ENCODE data around the gene SLC6A13. TPM values are rescaled to one million over a fixed set of nuclear protein-coding genes. Genes with fewer than 3 reads are reported as not detected.

SLC6A13 gene
- polyA plus RNA-seq, 1 donor from 2014 or later: 1.4 TPM

DNA sequence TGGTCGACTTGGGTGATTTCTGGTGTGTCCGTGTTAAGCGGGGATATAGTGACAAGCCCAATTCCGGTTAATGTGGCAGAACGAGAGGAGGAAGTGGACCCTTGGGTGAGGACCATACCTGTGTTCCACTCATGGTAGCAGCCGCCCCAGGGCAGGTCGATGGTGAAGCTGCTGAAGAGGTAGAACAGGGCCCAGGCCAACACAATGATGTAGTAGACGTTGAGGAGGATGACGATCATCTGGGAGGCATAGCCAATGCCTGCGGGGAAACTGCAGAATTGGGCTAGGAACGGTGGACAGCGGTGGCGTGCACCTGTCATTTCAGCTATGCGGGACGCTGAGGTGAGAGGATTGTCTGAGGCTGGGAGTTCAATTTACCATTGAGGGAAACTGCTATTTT lies 20.1 kb downstream of the SLC6A13 start:
- H3K4me3 ChIP-seq (ENCODE audit: low read length): no peak overlapping the region
- H3K9me2 ChIP-seq (ENCODE audit: insufficient read depth, low read length): no peaks in the 10 kb centered on the region
- TF ChIP-seq RAD21 (conservative IDR thresholded peaks at IDR 0.05): no peak
- TF ChIP-seq, protein P1, sequence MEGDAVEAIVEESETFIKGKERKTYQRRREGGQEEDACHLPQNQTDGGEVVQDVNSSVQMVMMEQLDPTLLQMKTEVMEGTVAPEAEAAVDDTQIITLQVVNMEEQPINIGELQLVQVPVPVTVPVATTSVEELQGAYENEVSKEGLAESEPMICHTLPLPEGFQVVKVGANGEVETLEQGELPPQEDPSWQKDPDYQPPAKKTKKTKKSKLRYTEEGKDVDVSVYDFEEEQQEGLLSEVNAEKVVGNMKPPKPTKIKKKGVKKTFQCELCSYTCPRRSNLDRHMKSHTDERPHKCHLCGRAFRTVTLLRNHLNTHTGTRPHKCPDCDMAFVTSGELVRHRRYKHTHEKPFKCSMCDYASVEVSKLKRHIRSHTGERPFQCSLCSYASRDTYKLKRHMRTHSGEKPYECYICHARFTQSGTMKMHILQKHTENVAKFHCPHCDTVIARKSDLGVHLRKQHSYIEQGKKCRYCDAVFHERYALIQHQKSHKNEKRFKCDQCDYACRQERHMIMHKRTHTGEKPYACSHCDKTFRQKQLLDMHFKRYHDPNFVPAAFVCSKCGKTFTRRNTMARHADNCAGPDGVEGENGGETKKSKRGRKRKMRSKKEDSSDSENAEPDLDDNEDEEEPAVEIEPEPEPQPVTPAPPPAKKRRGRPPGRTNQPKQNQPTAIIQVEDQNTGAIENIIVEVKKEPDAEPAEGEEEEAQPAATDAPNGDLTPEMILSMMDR (IDR thresholded peaks at IDR 0.05; ENCODE audit: poor library complexity, severe bottlenecking): no peak
- no peak for TF ChIP-seq TAF1 (IDR thresholded peaks at IDR 0.05; ENCODE audit: low read depth)
- no peak for TF ChIP-seq EZH2 (IDR thresholded peaks at IDR 0.05; ENCODE audit: borderline replicate concordance, insufficient read depth, low read length, poor library complexity, severe bottlenecking)
- no peak for TF ChIP-seq POLR2AphosphoS5 (IDR thresholded peaks at IDR 0.05)
- TF ChIP-seq EP300 (conservative IDR thresholded peaks at IDR 0.05; ENCODE audit: poor library complexity, severe bottlenecking): no peak
- no peaks in the 10 kb centered on the region for H4K20me1 ChIP-seq (ENCODE audit: insufficient read depth)
- H3K27me3 ChIP-seq (ENCODE audit: insufficient read depth, low read depth, low read length): no peaks in the 10 kb centered on the region
- H3K27ac ChIP-seq (ENCODE audit: low read length): no peak overlapping the region
- H3F3A ChIP-seq (ENCODE audit: insufficient read depth, low read length, poor library complexity, severe bottlenecking): no peaks in the 10 kb centered on the region
- H2AFZ ChIP-seq (ENCODE audit: low read depth, low read length): no peak overlapping the region
- H3K79me2 ChIP-seq (replicated peaks; ENCODE audit: insufficient read depth, low read length): no peaks in the 10 kb centered on the region
- H3K9ac ChIP-seq (ENCODE audit: low read length): no peak overlapping the region
- no peaks in the 10 kb centered on the region for H3K9me3 ChIP-seq (ENCODE audit: low read length)
- no peaks in the 10 kb centered on the region for H3K36me3 ChIP-seq (ENCODE audit: insufficient read depth, low read length)
- no peak overlapping the region for H3K4me2 ChIP-seq (ENCODE audit: low read length)

DNA sequence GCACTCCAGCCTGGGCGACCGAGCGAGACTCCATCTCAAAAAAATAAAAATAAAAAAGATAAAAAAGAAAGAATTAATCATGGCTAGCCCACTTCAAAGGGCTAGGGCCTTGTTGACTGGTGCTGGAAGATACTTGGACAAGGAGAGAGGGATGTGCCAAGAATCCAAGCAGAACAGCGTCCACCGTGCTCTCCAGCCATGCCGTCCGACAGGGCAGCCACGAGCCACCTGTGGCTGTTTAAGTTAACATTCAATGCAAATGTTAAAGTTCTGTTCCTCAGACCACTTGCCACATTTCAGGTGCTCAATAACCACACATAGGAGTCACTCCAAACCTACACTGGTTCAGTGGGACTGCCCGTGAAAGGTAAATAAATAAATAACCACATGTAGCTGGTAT lies 21.4 kb downstream of the SLC6A13 start:
- Histone ChIP-seq H3F3A (ENCODE audit: insufficient read depth, low read length, poor library complexity, severe bottlenecking) (no peaks in the 10 kb centered on the region), H3K27me3 (ENCODE audit: insufficient read depth, low read depth, low read length) (no peaks in the 10 kb centered on the region), H3K79me2 (replicated peaks; ENCODE audit: insufficient read depth, low read length) (no peaks in the 10 kb centered on the region), H3K9me3 (ENCODE audit: low read length) (no peaks in the 10 kb centered on the region), H3K9ac (ENCODE audit: low read length) (no peak overlapping the region), H3K9me2 (ENCODE audit: insufficient read depth, low read length) (no peaks in the 10 kb centered on the region), H4K20me1 (ENCODE audit: insufficient read depth) (no peaks in the 10 kb centered on the region), H2AFZ (ENCODE audit: low read depth, low read length) (no peak overlapping the region), H3K27ac (ENCODE audit: low read length) (no peak overlapping the region), H3K36me3 (ENCODE audit: insufficient read depth, low read length) (no peaks in the 10 kb centered on the region), H3K4me3 (ENCODE audit: low read length) (no peak overlapping the region), H3K4me2 (ENCODE audit: low read length) (no peak overlapping the region)
- TF ChIP-seq, protein P2, sequence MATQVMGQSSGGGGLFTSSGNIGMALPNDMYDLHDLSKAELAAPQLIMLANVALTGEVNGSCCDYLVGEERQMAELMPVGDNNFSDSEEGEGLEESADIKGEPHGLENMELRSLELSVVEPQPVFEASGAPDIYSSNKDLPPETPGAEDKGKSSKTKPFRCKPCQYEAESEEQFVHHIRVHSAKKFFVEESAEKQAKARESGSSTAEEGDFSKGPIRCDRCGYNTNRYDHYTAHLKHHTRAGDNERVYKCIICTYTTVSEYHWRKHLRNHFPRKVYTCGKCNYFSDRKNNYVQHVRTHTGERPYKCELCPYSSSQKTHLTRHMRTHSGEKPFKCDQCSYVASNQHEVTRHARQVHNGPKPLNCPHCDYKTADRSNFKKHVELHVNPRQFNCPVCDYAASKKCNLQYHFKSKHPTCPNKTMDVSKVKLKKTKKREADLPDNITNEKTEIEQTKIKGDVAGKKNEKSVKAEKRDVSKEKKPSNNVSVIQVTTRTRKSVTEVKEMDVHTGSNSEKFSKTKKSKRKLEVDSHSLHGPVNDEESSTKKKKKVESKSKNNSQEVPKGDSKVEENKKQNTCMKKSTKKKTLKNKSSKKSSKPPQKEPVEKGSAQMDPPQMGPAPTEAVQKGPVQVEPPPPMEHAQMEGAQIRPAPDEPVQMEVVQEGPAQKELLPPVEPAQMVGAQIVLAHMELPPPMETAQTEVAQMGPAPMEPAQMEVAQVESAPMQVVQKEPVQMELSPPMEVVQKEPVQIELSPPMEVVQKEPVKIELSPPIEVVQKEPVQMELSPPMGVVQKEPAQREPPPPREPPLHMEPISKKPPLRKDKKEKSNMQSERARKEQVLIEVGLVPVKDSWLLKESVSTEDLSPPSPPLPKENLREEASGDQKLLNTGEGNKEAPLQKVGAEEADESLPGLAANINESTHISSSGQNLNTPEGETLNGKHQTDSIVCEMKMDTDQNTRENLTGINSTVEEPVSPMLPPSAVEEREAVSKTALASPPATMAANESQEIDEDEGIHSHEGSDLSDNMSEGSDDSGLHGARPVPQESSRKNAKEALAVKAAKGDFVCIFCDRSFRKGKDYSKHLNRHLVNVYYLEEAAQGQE (IDR thresholded peaks at IDR 0.05; ENCODE audit: borderline replicate concordance): no peak
- TF ChIP-seq SMC3 (conservative IDR thresholded peaks at IDR 0.05; ENCODE audit: poor library complexity) (no peak), EZH2 (IDR thresholded peaks at IDR 0.05; ENCODE audit: borderline replicate concordance, insufficient read depth, low read length, poor library complexity, severe bottlenecking) (no peak), POLR2AphosphoS5 (IDR thresholded peaks at IDR 0.05) (no peak), EP300 (conservative IDR thresholded peaks at IDR 0.05; ENCODE audit: poor library complexity, severe bottlenecking) (no peak), MXI1 (conservative IDR thresholded peaks at IDR 0.05; ENCODE audit: poor library complexity, severe bottlenecking) (no peak), TAF1 (IDR thresholded peaks at IDR 0.05; ENCODE audit: low read depth) (no peak), RAD21 (conservative IDR thresholded peaks at IDR 0.05) (no peak)
- TF ChIP-seq, protein P1 (IDR thresholded peaks at IDR 0.05; ENCODE audit: poor library complexity, severe bottlenecking): no peak

Data from neural cell (in vitro differentiated cells).